AML-193 (cell line): ENCODE measurements around the gene TAS2R40.
A peak's percentile ranks its signal among the peaks of the same experiment; 100 is the strongest.

ENCODE experiments used
- DNase-seq, 2 experiments: peaks; one replicate each; lab custom pipeline; 2025; lab: John Stamatoyannopoulos, UW

TAS2R40 gene

GRCh38 chr7:143223784-143224183, 1.9 kb downstream of the TAS2R40 start:
- no peak for DNase-seq

GRCh38 chr7:143225047-143225446, 3.2 kb downstream of the TAS2R40 start:
- no peak for DNase-seq

DNA sequence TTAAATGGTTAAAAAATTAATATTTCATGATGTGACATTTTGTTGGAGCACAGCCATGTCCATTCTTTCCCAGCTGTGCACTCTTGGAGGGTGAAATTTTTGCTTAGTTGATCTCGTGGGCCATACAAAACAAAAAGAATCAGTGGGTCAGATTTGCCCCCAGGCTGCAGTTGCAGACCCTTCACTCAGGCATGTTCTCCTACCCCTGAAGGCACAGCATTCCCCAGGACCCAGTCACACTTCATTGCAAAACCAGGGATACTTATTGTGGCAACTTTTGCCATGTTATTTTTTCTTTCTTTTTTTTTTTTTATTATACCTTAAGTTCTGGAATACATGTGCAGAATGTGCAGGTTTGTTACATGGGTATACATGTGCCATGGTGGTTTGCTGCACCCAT, 6.0 kb downstream of the TAS2R40 start:
- DNase-seq = no peak

DNA sequence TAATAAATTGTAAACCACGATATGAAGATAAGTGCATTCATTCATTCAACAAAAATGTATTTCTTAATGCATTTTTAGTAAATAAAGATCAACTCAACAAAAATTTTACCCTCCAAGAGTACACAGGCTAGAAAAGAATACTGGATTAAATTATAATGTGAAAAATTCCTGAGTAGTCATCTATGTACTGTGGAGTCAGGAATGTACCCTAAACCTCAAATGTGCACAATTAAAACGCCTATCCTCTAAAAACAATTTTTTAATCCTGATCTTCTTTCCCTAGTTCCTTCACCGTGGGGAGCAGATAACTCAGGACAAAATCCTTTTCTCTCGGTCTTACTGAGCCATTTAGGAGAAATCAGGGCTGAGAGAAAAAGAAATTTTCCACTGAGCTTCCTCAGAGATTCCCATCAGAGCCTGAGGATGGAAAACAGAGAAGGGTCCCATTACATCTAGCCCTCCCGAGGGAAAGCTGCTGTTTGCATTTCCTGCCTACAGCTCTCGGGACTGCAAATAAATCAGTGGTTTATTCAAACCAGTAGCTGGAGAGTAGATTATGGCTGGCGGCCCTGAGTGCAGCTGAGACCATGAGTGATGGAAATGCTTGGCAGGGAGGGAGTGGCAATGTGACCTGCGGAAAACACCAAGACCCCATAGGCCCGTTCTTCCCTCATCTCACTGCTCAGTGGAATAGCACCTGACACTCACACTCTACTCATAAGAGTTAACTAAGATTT, 7.4 kb downstream of the TAS2R40 start:
- no peak for DNase-seq

- no peak for DNase-seq
Measured at GRCh38 chr7:143230602-143231457, 9.0 kb downstream of the TAS2R40 start.

GRCh38 chr7:143233816-143234532, 12.1 kb downstream of the TAS2R40 start:
- peak; percentile 72 to 79 for DNase-seq

DNA sequence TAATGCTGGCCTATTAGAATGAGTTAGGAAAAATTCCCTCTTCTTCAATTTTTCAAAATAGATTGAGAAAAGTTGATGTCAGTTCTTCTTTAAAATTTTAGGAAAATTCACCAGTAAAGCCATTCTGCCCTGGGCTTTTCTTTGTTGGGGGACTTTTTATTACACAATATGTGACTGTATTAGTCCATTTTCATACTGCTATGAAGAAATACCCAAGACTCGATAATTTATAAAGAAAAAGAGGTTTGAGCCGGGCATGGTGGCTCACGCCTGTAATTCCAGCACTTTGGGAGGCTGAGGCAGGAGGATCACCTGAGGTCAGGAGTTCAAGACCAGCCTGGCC, 12.7 kb downstream of the TAS2R40 start:
- DNase-seq = no peak

- DNase-seq = no peak
Measured at GRCh38 chr7:143235561-143235960, 13.7 kb downstream of the TAS2R40 start.

GRCh38 chr7:143236408-143236990, 14.7 kb downstream of the TAS2R40 start:
- no peak for DNase-seq

DNA sequence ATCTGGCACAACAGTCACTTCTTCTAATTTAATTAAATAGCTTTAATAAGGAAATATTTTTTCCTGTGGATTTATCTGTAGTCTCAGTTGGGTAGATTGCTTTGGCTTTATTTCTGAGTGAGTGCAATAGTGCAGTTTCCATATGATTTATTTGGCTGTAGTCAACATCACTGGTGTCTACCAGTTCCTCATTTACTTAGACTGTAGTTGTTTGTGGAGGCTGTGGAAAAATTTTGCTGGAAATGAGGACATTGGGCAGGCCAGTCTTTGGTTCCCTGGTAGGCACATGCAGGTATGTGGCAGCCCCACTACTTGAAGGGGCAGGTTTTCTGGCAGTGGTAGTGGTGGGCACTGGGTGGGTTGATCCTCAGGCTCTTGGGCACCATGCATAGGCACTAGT, 15.5 kb downstream of the TAS2R40 start:
- peak in 1 of 2 experiments; percentile 6 for DNase-seq

DNA sequence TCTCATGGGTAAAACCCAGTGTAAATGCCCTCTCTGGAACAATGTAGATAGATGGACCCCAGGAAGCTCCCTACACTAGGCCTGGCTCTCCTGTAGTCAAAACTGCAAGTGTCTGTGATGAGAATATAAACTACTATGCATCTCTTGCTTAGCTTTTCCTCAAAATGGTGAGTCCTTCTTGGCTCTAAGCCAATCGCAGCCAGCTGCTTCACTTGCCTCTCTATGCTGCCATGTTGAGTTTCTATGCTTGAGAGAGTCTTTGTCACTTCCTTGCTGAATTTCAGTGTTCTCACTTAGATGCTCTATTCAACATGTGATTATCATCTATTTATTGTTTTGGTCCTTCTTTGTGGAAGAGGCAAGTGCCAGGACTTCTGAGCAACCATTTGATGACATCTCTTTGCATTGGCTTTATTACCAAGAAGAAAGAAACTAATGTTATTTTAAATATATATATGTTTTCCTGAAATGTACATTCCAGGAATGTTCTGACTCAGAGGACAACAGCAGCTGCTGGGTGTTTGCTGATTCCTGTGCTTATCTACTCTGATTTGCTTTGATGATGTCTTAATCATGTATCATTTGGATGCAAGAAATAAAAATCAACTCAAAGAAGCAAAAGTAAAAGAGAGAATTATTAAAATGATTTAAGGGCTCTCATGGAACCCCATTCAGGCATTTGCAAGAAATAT, 16.6 kb downstream of the TAS2R40 start:
- DNase-seq = no peak

GRCh38 chr7:143239813-143240212, 18.0 kb downstream of the TAS2R40 start:
- peak; percentile 91 to 96 for DNase-seq

- DNase-seq = peak; percentile 86 to 88
Measured at GRCh38 chr7:143240291-143241168, 18.7 kb downstream of the TAS2R40 start.

DNA sequence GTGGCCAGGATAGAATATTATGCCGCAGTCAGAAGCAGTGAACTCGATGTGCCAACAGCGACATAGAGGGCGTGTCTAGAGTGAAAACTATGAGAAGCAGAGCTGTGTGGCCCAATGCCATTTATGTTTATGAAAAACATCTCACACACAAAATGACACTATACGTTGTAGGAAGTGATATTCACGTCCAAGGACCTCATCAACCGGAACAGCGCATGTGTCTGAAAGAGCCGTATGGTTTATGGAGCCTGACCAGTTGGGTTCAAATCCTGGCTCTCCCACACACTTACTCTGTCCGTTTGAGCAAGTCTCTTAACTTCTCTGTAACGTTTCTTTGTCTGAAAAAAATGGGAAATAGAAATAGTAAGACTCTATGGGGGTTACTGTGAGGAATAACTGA, 20.5 kb downstream of the TAS2R40 start:
- DNase-seq = no peak

GRCh38 chr7:143243111-143243510, 21.3 kb downstream of the TAS2R40 start:
- DNase-seq = no peak

- no peak for DNase-seq
Measured at GRCh38 chr7:143243614-143244013, 21.8 kb downstream of the TAS2R40 start.

GRCh38 chr7:143244321-143244720, 22.5 kb downstream of the TAS2R40 start:
- DNase-seq = no peak

DNA sequence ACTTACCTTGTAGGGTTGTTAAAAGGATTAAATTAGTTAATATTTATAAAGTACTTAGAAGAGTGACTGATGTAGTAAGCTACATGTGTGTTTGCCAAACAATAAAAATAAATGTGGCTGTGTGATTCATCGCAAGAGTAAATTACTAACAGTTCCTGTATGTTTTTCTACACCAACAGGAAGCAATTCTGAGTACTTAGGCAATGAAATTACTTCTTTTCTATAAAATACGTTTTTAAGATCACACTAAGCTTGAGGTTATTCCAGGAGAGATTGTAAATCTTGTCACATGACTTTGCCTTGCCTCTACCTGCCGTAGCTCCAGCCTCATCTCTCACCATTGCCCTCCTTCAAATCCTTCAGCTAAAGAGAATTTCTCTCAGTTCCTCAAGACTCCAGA, 23.3 kb downstream of the TAS2R40 start:
- peak in 1 of 2 experiments; percentile 31 for DNase-seq

- no peak for DNase-seq
Measured at GRCh38 chr7:143247372-143247771, 25.5 kb downstream of the TAS2R40 start.

DNA sequence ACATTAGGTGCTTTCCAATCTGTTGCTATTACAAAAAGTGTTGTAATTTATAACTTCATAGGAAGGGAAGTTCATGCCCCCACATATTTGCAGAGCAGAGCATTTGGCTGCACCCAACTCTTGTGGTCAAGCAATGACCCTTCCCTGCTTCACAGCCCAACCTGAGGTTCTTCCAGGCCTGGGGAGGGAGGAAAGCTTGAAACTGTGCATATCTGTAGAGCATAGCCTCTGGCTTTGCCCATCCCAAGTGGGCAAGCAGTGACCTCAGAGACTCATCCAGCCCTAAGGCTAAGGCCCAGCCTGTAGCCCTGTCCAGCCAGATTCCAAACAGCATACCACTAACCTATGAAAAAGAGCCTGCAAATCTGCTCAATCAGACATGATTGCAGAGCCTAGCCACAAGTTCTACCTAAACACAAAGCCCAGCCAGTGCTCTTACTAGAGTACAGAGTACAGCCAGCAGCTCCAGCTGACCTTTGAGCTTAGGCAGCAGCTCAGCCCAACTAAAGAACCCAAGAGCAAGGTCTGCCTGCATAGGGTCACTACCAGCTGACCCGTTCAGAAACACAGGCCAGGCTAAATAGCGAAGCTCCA, 27.0 kb downstream of the TAS2R40 start:
- peak; percentile 28 to 36 for DNase-seq
